ENCODE data around the gene MAFG.

DNA sequence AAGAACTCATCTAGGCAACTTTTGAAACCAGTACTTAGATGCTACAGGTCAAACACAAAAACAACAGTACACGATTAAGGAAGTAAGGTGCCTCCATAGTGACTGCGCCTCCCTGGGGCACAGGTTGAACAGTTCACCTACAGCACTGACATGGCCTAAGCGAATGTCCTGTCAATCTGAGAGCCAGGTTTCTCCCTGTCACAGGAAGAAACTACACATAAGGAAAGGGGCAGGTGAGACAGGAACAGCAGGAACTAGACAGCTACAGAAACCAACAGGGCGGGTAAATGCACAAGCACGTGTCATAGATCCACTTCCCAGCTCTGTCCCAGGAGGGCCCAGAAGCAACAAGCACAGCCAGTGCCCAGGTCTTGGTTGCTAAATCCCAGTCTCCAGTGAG lies 48.4 kb downstream of the MAFG start:
- TF ChIP-seq, protein P1, sequence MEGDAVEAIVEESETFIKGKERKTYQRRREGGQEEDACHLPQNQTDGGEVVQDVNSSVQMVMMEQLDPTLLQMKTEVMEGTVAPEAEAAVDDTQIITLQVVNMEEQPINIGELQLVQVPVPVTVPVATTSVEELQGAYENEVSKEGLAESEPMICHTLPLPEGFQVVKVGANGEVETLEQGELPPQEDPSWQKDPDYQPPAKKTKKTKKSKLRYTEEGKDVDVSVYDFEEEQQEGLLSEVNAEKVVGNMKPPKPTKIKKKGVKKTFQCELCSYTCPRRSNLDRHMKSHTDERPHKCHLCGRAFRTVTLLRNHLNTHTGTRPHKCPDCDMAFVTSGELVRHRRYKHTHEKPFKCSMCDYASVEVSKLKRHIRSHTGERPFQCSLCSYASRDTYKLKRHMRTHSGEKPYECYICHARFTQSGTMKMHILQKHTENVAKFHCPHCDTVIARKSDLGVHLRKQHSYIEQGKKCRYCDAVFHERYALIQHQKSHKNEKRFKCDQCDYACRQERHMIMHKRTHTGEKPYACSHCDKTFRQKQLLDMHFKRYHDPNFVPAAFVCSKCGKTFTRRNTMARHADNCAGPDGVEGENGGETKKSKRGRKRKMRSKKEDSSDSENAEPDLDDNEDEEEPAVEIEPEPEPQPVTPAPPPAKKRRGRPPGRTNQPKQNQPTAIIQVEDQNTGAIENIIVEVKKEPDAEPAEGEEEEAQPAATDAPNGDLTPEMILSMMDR (IDR thresholded peaks at IDR 0.05), result no peak
- no peak for TF ChIP-seq POLR2A (IDR thresholded peaks at IDR 0.05)

All from Peyer's patch (tissue), 4 donors.